ENCODE measurements around the gene VPS51.
A peak's percentile ranks its signal among the peaks of the same experiment; 100 is the strongest.

Gene VPS51

GRCh38 chr11:65156926-65157325, 60.9 kb downstream of the VPS51 start:
- peaks cover 34% of the 10 kb centered on the region for H3K27me3 Mint-ChIP-seq
- no peak overlapping the region for H3K4me3 Mint-ChIP-seq
- peak overlapping the region; percentile 33 for H3K27ac Mint-ChIP-seq
- no peaks in the 10 kb centered on the region for H3K9me3 Mint-ChIP-seq
- DNase-seq = no peak
- CTCF ChIA-PET = no interaction called here
- H3K4me1 Mint-ChIP-seq = peaks cover 15% of the 10 kb centered on the region
- H3K36me3 Mint-ChIP-seq = no peaks in the 10 kb centered on the region

- H3K27me3 Mint-ChIP-seq = peaks cover 29% of the 10 kb centered on the region
Measured at GRCh38 chr11:65157336-65157735, 61.3 kb downstream of the VPS51 start.

GRCh38 chr11:65159012-65159411, 63.0 kb downstream of the VPS51 start:
- Mint-ChIP-seq H3K4me1 (peaks cover 11% of the 10 kb centered on the region), H3K4me3 (no peak overlapping the region)
- CTCF ChIA-PET = no interaction called here

More at GRCh38 chr11:65157336-65157735, 61.3 kb downstream of the VPS51 start:
- no peak for DNase-seq
- no peaks in the 10 kb centered on the region for H3K9me3 Mint-ChIP-seq
- no peak overlapping the region for H3K27ac Mint-ChIP-seq
- H3K36me3 Mint-ChIP-seq = no peaks in the 10 kb centered on the region
- CTCF ChIA-PET = interaction anchor here (0.6 kb wide), 1 partner anchor 26 kb away, joined by 3 read pairs; no protein-coding TSS in a partner anchor
- no peak overlapping the region for H3K4me3 Mint-ChIP-seq
- H3K4me1 Mint-ChIP-seq = peaks cover 11% of the 10 kb centered on the region

GRCh38 chr11:65160643-65161042, 64.6 kb downstream of the VPS51 start:
- H3K27me3 Mint-ChIP-seq = peaks cover 27% of the 10 kb centered on the region
- H3K9me3 Mint-ChIP-seq = no peaks in the 10 kb centered on the region
- DNase-seq = no peak
- CTCF ChIA-PET = no interaction called here
- H3K4me3 Mint-ChIP-seq = no peak overlapping the region
- H3K36me3 Mint-ChIP-seq = no peaks in the 10 kb centered on the region
- no peak overlapping the region for H3K27ac Mint-ChIP-seq
- peaks cover 11% of the 10 kb centered on the region for H3K4me1 Mint-ChIP-seq

More at GRCh38 chr11:65159012-65159411, 63.0 kb downstream of the VPS51 start:
- no peak overlapping the region for H3K27ac Mint-ChIP-seq
- H3K36me3 Mint-ChIP-seq = no peaks in the 10 kb centered on the region
- DNase-seq = no peak
- H3K9me3 Mint-ChIP-seq = no peaks in the 10 kb centered on the region
- peaks cover 20% of the 10 kb centered on the region for H3K27me3 Mint-ChIP-seq
